HuH-7 (cell line): ENCODE data around the gene GTF3C2.
"Not testable (repeated sequence)": the region's sequence is repeated elsewhere in the genome, so short reads cannot be mapped to it uniquely, and the experiment has no call there.

ENCODE experiments used
- DNase-seq: peaks from one replicate; pipeline ENCODE4 v3.0.0; 2011; ENCODE audit warnings: low spot score

GTF3C2 gene

GRCh38 chr2:27322301-27322765 is 34.2 kb downstream of the GTF3C2 start:
- DNase-seq, result no peak

DNA sequence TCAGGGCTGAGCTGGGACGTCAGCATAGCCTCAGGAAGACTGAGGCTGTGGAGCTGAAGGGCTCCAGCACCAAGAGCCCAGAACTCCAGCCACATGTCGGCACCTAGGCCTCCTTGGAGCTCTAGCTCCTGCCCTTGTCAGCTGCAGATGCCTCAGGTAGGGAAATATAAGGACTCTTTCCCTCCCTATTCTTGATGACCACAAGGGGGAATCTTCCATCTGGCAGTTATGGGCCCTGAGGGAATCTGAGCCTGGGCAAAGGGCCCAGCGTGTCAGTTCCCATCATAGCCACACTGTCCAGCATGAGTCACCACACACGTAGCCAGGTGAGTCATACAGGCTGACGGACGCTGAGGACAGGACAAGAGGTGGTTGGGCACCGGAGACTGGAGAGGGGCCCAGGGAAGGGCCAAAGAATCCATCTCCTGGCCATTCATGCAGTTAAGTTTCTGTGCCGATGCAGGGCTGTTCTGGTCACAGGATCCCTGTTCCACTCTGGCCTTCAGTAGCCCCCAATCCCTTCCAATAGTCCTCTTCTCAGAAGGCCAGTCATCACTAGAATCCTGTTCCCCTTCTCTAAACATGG is 35.5 kb downstream of the GTF3C2 start:
- DNase-seq, result peak; percentile 74

DNA sequence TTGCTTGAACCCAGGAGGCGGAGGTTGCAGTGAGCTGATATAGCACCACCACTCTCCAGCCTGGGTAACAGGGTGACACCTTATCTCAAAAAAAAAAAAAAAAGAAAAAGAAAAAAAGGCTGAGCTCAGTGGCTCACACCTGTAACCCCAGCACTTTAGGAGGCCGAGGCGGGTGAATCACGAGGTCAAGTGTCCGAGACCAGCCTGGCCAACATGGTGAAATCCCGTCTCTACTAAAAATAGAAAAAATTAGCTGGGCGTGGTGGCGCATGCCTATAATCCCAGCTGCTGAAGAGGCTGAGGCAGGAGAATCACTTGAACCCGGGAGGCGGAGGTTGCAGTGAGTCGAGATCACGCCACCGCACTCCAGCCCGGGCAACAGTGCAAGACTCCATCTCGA is 36.7 kb downstream of the GTF3C2 start:
- DNase-seq, result not testable (repeated sequence)

DNA sequence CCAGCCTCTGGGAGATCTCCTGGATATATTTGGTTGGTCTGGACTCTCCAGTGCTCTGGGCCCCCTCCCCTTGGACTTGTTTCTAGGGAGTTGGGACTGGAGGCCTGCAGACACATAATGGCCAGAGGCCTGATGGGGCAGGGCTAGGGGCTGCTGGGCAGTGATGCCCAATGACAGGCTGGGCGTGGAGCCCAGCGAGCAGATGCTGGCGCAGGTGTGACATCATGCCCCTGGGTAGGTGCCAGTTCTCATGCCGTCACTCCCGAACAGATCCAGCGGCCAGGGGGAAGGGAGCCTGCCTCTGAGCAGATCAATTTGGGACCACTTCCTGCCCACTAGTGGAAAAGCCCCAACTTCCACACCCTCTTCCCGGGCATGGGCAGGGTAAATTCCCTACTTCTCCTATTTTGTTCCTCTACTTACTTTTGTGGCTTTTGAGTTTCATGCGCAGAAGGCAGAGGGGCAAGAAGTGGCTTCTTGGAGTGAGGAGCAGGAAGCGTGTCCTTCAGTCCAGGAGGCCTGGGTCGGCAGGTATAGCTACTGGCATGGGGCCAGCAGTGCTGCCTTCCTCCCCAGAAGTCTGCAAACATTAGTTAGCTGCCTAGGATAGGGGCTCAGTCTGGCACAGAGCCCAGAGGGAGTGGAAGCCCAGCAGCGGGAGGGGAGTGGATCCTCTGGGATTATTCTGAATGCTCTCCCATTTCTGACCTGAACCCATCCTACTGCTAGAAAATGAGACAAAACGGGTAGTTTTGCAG is 39.7 kb downstream of the GTF3C2 start:
- no peak for DNase-seq

- no peak for DNase-seq
Measured at GRCh38 chr2:27315122-27315521, 41.4 kb downstream of the GTF3C2 start.

GRCh38 chr2:27314709-27315108 is 41.9 kb downstream of the GTF3C2 start:
- no peak for DNase-seq

DNA sequence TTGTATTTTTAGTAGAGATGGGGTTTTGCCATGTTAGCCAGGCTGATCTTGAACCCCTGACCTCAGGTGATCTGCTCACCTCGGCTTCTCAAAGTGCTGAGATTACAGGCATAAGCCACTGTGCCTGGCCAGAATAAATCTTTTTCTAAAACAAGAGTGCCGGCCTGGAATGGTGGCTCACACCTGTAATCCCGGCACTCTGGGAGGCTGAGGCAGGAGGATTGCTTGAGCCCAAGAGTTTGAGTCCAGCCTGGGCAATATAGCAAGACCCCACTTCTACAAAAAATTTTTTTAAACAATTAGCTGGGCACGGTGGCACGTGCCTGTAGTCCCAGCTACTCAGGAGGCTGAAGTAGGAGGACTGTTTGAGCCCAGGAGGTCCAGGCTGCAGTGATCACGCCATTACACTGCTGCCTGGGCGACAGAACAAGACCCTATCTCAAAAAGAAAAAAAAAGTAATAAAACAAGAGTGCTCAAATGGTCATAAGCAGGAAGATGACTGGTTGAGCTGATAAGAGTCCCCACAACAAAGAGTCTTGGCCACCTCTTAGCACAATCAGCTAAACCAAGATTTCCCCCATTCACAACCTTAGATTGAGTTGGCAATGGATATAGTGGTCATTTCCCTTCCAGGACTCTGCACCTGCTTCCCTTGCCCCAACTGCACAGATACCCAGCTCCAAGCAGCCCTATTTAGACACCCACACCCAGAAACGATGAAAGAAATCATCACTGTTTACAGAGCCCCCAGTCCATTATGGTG is 42.5 kb downstream of the GTF3C2 start:
- DNase-seq, result no peak

GRCh38 chr2:27312152-27312551 is 44.4 kb downstream of the GTF3C2 start:
- no peak for DNase-seq

DNA sequence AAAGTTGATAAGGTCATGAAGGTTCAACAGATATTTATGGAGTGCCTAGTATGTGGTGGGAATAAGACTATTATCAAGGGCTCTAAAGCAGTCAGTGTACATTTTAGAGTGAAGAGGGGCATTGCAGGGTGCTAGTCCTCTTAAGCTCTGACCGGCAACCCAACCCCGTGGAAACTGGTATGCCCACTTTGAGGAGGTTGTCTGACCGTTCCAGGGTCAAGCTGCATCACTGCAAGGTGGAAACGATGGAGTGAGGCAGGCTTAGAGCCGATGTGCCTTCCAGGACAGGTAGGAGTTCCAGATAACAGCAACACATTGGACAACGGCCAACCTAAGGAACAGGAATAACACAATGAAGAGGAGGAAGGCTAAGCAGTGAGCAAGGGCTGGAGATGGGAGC is 46.9 kb downstream of the GTF3C2 start:
- DNase-seq, result no peak

DNA sequence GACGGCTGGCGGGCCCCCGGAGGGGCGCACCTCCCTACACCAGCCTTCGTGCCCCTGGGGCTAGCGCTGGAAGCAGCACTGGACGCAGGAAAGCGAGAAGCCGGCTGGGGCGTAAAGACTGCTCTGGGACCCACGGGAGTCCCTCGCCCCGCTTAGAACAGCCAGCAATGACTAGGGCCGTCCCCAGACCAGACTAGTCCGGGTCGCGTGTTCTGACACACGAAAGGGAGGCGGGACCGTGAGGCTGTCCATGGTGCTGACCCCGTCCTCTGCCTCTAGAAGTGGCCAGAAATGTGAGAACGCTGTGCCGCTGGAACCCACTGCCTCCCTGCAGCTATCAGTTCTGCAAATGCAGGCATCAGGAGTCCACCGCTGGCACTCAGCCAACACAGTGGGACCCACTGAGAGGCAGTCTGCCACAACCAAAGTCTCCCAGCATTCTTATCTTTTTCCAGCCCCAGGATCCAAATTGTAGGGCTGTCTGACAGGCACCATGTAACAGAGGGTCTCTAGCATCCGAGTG is 48.1 kb downstream of the GTF3C2 start, which contains the start of gene UCN:
TSS of gene UCN (minus strand) at position 87 of the 523 bp plus-strand sequence. CDS start 550 bp downstream, outside the sequence.
- DNase-seq, result peak; percentile 55

- no peak for DNase-seq
Measured at GRCh38 chr2:27307545-27308358, 48.8 kb downstream of the GTF3C2 start.

DNA sequence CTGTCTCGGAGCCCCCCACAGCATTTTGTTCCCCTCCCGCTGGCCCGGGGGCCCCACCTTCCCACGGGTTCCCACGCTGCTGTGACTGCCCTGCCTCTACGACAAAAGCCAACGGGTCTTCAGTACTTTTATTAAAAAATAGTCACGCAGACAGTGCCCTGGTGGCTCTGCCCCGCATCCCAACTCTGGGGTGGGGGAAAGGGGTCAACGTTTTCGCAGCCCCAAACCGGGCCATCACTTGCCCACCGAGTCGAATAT is 49.3 kb downstream of the GTF3C2 start:
- no peak for DNase-seq

DNA sequence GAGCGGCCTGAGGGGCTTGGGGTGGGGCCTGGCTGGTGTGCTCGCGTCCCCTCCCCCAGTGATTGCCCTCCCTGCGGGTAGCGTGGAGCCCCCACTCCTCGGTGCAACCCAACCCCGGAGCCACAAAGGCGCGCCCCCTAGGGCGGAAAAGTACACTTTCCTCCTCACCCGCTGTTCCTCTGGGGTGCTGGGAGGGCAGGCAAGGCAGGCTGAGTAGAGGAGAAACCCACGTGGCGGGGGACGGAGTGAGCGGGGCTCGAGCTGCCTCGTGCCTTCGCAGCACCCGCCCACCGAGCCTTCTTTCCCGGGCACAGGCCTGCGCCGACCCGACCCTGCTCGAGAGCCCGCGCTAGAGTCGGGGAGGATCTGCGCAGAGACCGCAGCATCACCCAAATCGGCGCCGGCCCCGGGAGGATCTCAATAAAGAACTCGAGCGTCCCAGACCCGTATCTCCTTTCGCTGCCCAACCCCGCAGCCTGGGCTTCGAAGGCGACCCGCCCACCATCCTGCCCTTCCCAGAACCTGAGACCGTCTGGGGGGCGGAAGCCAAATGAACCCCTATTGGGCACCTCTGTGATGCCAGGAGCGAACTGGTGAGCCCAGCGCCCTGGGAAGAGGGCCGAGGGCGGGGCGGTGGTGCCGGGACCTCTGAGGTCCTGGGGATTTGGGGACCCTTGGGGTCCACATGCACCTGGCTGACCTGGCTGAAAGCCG is 49.8 kb downstream of the GTF3C2 start:
- no peak for DNase-seq

- DNase-seq, result no peak
Measured at GRCh38 chr2:27306136-27306535, 50.4 kb downstream of the GTF3C2 start.

GRCh38 chr2:27305516-27305915 is 51.0 kb downstream of the GTF3C2 start:
- no peak for DNase-seq

GRCh38 chr2:27304488-27305240 is 51.9 kb downstream of the GTF3C2 start:
- DNase-seq, result no peak

DNA sequence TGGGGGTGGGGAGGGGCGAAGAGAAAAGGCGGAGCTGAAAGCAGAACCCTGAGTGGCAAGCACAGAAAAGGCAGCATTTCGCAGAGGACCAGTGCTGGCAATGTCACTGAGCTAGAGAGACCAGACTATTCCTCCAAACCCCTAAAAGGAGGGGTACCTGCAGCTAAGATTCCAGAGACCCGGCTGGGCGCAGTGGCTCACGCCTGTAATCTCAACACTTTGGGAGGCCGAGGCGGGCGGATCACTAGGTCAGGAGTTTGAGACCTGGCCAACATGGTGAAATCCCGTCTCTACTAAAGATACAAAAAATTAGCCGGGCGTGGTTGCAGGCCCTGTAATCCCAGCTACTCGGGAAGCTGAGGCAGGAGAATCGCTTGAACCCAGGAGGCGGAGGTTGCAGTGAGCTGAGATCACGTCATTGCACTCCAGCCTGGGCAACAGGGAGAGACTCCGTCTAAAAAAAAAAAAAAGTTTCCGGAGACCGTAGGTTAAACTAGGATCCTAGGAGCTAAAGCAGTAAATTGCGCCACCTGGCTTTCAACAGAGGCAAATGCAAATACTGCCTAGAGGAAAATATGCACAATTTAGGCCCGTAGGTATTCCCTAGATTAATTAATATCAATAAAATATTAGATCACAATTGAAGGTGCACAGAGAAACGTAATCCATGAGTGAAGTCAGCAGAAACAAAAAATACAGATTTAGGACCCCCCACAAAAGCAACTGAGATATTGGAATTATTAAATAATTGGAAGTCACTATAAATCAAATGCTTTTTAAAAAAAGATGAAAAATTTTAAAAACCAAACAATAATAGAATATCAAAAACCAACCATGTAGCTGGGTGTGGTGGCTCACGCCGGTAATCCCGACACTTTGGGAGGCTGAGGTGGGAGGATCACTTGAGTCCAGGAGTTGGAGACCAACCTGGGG is 53.2 kb downstream of the GTF3C2 start:
- peak; percentile 88 for DNase-seq

GRCh38 chr2:27300606-27301005 is 56.0 kb downstream of the GTF3C2 start:
- not testable (repeated sequence) for DNase-seq

DNA sequence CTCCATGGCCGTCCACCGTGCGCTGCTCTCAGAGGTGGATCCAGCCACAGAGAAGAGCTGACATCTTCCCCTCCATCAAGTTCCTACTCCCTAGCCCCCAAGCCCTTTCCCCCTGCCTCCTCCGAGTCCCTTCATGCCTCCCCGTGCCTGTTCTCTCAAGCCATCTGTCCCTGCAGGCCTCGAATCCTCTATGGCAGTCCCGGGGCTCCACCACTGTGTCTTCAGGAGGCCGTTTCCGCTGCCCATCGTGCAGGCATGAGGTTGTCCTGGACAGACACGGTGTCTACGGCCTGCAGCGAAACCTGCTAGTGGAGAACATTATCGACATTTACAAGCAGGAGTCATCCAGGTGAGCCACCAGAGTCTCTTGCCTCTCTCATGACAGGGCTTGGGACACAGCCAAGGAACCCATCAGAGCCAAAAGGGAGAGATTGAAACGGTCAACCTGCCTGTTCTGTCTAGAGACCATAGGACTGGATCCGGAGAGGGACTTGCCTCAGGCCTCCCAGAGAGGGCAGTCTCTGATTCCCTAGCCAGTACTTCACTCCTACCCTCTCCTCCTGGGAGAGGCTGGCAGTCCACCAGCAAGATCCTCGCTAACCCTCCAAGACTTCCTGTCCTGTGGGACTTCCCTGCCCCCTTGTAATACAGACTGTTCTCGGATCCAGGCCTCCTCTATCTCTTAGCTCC is 58.0 kb downstream of the GTF3C2 start:
- DNase-seq, result no peak
